Smooth muscle cell (in vitro differentiated cells): ENCODE measurements around the gene MTO1. TPM values are rescaled to one million over a fixed set of nuclear protein-coding genes. Genes with fewer than 3 reads are reported as not detected.

Experiments
- DNase-seq: peaks from one replicate; lab custom pipeline; 2025; ENCODE audit not compliant: unreplicated experiment; lab: John Stamatoyannopoulos, UW
- H2AFZ ChIP-seq: fragments of 200-600 bp; sonication (generic); 2 replicates; pipeline ENCODE4 v1.6.0; 2016; ENCODE audit warnings: antibody characterized with exemption, low read depth, mild to moderate bottlenecking
- H3F3A ChIP-seq: fragments of 200-600 bp; sonication (generic); 2 replicates; pipeline ENCODE4 v1.6.0; 2017; ENCODE audit warnings: antibody characterized with exemption, low read depth
- H3K27ac ChIP-seq: fragments of 200-600 bp; sonication (generic); 2 replicates; pipeline ENCODE4 v1.5.1; 2016; ENCODE audit warnings: low read depth, mild to moderate bottlenecking
- H3K27me3 ChIP-seq: fragments of 200-600 bp; sonication (generic); 2 replicates; pipeline ENCODE4 v1.6.1; 2016; ENCODE audit warnings: low read depth, mild to moderate bottlenecking
- H3K36me3 ChIP-seq: fragments of 200-600 bp; sonication (generic); 2 replicates; pipeline ENCODE4 v1.5.1; 2016; ENCODE audit warnings: low read depth
- H3K4me1 ChIP-seq: fragments of 200-600 bp; sonication (generic); 2 replicates; pipeline ENCODE4 v1.5.1; 2016; ENCODE audit warnings: low read depth
- H3K4me2 ChIP-seq: fragments of 200-600 bp; sonication (generic); 2 replicates; pipeline ENCODE4 v1.6.0; 2016; ENCODE audit warnings: mild to moderate bottlenecking
- H3K4me3 ChIP-seq: fragments of 200-600 bp; sonication (generic); 2 replicates; pipeline ENCODE4 v1.5.1; 2016; ENCODE audit warnings: mild to moderate bottlenecking
- H3K79me2 ChIP-seq: fragments of 200-600 bp; sonication (generic); 2 replicates; pipeline ENCODE4 v1.6.0; 2016; ENCODE audit warnings: low read depth, mild to moderate bottlenecking
- H3K9ac ChIP-seq: fragments of 200-600 bp; sonication (generic); 2 replicates; pipeline ENCODE4 v1.6.0; 2016; ENCODE audit warnings: low read depth
- H3K9me3 ChIP-seq: fragments of 200-600 bp; sonication (generic); replicated peaks from 2 replicates; pipeline ENCODE4 v1.5.1; 2016; ENCODE audit warnings: low read depth
- H4K20me1 ChIP-seq: fragments of 200-600 bp; sonication (generic); 2 replicates; pipeline ENCODE4 v1.6.0; 2016; ENCODE audit warnings: low read depth
- WGBS: methylation state at CpG from one replicate; pipeline ENCODE4 v1.1.7; 2016; ENCODE audit warnings: low lambda C conversion rate; 5-methylcytosine and 5-hydroxymethylcytosine counted together
- polyA plus RNA-seq: library from polyadenylated mRNA; unstranded; fragments of >200 nt; fragmentation: Nextera tagmentation; extraction: Ambion mirVana; gene quantifications from 2 replicates; pipeline ENCODE4 v1.2.1, GENCODE V29; 2016
- total RNA-seq: library from RNA; depleted of rRNA; stranded (reverse); fragments of >200 nt; gene quantifications from 2 replicates; pipeline ENCODE4 v1.2.3, GENCODE V29; 2014
- TF ChIP-seq, protein P1 (sequence below): fragments of 200-600 bp; sonication (generic); IDR thresholded peaks from 2 replicates; pipeline ENCODE4 v1.5.1; 2017; ENCODE audit warnings: borderline replicate concordance, mild to moderate bottlenecking, antibody characterized with exemption; ENCODE audit not compliant: insufficient read depth, poor library complexity, severe bottlenecking

The MTO1 gene
- total and polyA plus RNA-seq, 2 experiments from 2014 or later, result 16.5 to 23.6 TPM

DNA sequence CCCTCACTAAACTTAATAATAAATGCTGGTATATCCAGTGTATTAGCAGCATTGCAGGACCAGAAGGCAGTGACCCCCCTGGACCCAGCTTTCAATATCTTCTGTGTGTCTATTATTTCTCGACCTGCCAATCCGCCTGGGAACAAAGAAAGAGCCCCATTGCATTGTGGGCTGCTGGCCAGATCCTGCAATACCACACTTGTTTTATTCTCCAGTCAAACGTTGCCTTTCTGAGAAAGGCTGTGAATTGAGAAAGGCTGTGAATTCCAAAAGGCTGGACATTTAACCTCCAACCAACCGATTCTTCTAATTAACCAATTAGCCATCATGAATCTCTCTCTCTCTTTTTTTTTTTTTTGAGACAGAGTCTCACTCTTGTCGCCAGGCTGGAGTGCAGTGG, 1.5 kb upstream of the MTO1 start:
- H3K4me3 ChIP-seq, result no peak overlapping the region
- TF ChIP-seq, protein P1, sequence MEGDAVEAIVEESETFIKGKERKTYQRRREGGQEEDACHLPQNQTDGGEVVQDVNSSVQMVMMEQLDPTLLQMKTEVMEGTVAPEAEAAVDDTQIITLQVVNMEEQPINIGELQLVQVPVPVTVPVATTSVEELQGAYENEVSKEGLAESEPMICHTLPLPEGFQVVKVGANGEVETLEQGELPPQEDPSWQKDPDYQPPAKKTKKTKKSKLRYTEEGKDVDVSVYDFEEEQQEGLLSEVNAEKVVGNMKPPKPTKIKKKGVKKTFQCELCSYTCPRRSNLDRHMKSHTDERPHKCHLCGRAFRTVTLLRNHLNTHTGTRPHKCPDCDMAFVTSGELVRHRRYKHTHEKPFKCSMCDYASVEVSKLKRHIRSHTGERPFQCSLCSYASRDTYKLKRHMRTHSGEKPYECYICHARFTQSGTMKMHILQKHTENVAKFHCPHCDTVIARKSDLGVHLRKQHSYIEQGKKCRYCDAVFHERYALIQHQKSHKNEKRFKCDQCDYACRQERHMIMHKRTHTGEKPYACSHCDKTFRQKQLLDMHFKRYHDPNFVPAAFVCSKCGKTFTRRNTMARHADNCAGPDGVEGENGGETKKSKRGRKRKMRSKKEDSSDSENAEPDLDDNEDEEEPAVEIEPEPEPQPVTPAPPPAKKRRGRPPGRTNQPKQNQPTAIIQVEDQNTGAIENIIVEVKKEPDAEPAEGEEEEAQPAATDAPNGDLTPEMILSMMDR, result no peak
- DNase-seq, result no peak
- WGBS, result 93% methylated on average over 5 of the region's 5 CpGs
- H4K20me1 ChIP-seq, result no peaks in the 10 kb centered on the region
- peaks cover 31% of the 10 kb centered on the region for H3K79me2 ChIP-seq
- no peak overlapping the region for H3K4me2 ChIP-seq
- peaks cover 4% of the 10 kb centered on the region for H3K4me1 ChIP-seq
- no peak overlapping the region for H2AFZ ChIP-seq
- no peaks in the 10 kb centered on the region for H3K27me3 ChIP-seq
- no peak overlapping the region for H3K27ac ChIP-seq
- no peak overlapping the region for H3K9ac ChIP-seq
- no peaks in the 10 kb centered on the region for H3F3A ChIP-seq
- H3K36me3 ChIP-seq, result no peaks in the 10 kb centered on the region
- H3K9me3 ChIP-seq, result no peaks in the 10 kb centered on the region

DNA sequence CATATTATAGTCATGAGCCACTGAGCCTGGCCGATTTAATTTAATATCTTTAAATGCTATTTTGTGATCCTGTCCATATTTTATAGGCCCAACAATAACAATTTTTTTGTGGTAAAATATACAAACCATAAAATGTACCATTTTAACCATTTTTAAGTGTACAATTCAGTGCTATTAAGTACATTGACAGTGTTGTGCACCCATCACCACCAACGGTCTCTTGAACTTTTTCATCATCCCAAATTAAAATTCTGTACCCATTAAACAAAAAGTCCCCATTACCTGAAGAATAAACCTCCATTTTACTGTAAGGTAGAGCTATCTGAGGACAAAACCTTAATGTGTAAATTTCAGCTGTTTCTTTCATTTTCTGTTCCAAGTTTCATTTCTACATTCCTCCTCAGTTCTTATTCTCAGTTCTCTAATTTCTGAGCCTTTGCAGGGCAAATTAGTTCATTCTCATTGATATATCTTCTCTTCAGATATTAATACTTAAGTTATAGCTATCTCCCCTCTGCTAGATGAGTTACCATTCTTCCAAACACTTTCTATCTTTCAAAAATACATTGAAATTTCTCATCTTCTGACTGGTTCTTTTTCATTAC, 10.3 kb downstream of the MTO1 start:
- H3K9me3 ChIP-seq, result no peaks in the 10 kb centered on the region
- no peak overlapping the region for H3K4me3 ChIP-seq
- peaks cover 14% of the 10 kb centered on the region for H3K36me3 ChIP-seq
- H3F3A ChIP-seq, result no peaks in the 10 kb centered on the region
- DNase-seq, result no peak
- H3K4me2 ChIP-seq, result no peak overlapping the region
- H3K27me3 ChIP-seq, result no peaks in the 10 kb centered on the region
- H4K20me1 ChIP-seq, result no peaks in the 10 kb centered on the region
- TF ChIP-seq, protein P1, result no peak
- H3K4me1 ChIP-seq, result no peaks in the 10 kb centered on the region
- H3K27ac ChIP-seq, result no peak overlapping the region
- peaks cover 3% of the 10 kb centered on the region for H3K79me2 ChIP-seq
- 97% methylated on average over 2 of the region's 2 CpGs for WGBS
- no peak overlapping the region for H2AFZ ChIP-seq
- no peak overlapping the region for H3K9ac ChIP-seq

DNA sequence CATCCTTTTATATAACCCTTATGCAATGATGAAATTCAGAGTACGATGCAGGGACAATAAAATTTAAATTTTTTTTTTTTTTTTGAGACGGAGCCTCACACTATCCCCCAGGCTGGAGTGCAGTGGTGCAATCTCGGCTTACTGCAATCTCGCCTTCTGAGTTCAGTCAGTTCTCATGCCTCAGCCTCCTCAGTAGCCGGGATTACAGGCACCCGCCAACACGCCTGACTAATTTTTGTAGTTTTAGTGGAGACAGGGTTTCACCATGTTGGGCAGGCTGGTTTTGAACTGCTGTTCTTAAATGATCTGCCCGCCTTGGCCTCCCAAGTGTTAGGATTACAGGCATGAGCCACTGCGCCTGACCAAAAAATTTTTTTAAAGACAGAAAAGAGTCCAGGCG, 15.2 kb downstream of the MTO1 start:
- no peaks in the 10 kb centered on the region for H3K27me3 ChIP-seq
- H3K4me1 ChIP-seq, result no peaks in the 10 kb centered on the region
- H3F3A ChIP-seq, result no peaks in the 10 kb centered on the region
- no peak overlapping the region for H3K4me3 ChIP-seq
- no peaks in the 10 kb centered on the region for H4K20me1 ChIP-seq
- H3K9me3 ChIP-seq, result no peaks in the 10 kb centered on the region
- peaks cover 11% of the 10 kb centered on the region for H3K36me3 ChIP-seq
- 95% methylated on average over 10 of the region's 10 CpGs for WGBS
- H3K9ac ChIP-seq, result no peak overlapping the region
- no peak overlapping the region for H3K4me2 ChIP-seq
- H2AFZ ChIP-seq, result no peak overlapping the region
- DNase-seq, result no peak
- H3K27ac ChIP-seq, result no peak overlapping the region
- no peaks in the 10 kb centered on the region for H3K79me2 ChIP-seq
- TF ChIP-seq, protein P1, result no peak

DNA sequence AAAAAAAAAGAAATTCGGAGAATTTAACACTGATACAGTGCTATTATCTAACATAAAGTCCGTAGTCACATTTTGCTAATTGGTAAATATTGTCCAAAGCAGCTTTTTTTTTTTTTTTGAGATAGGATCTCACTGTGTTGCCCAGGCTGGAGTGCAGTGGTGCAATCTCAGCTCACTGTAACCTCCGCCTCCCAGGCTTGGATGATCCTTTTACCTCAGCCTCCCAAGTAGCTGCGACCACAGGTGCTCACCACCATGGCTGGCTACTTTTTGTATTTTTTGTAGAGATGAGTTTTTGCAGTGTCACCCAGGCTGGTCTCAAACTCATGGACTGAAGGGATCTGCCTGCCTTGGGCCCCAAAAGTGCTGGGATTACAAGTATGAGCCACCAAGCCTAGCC, 15.9 kb downstream of the MTO1 start:
- no peaks in the 10 kb centered on the region for H3K9me3 ChIP-seq
- no peaks in the 10 kb centered on the region for H4K20me1 ChIP-seq
- no peak overlapping the region for H3K9ac ChIP-seq
- peaks cover 18% of the 10 kb centered on the region for H3K36me3 ChIP-seq
- no peak overlapping the region for H3K4me2 ChIP-seq
- H3K79me2 ChIP-seq, result no peaks in the 10 kb centered on the region
- DNase-seq, result no peak
- TF ChIP-seq, protein P1, result no peak
- no peaks in the 10 kb centered on the region for H3K27me3 ChIP-seq
- H3K4me1 ChIP-seq, result no peaks in the 10 kb centered on the region
- H3K27ac ChIP-seq, result no peak overlapping the region
- H3K4me3 ChIP-seq, result no peak overlapping the region
- WGBS, result 95% methylated on average over 4 of the region's 4 CpGs
- H2AFZ ChIP-seq, result no peak overlapping the region
- no peaks in the 10 kb centered on the region for H3F3A ChIP-seq
